H1 (cell line): ENCODE results near the gene JPT1. TPM values are rescaled to one million over a fixed set of nuclear protein-coding genes. Genes with fewer than 3 reads are reported as not detected.

ENCODE experiments used
- CTCF ChIA-PET: fragments of 300-600 bp; sonication (Branson Sonifier 250); formaldehyde crosslinking; loops from one replicate; lab custom pipeline; 2021; ENCODE audit not compliant: partially characterized antibody; lab: Charles Lee
- POLR2A ChIA-PET: fragments of 300-600 bp; sonication (Branson Sonifier 250); formaldehyde crosslinking; loops from one replicate; lab custom pipeline; 2021; ENCODE audit warnings: inconsistent platforms; ENCODE audit not compliant: partially characterized antibody; lab: Charles Lee
- DNase-seq, 2 experiments: peaks; one replicate each; pipeline versions ENCODE4 v3.0.0 to v3.0.0-alpha.2; 2010 to 2022; ENCODE audit warnings: low spot score in 2 of 2, low read depth in 1 of 2, mixed read lengths in 1 of 2
- FAIRE-seq: peaks from 2 replicates; lab custom pipeline; 2011; peaks lifted over from hg19 to GRCh38; lab: Jason Lieb, UNC
- H2AFZ ChIP-seq: 2 replicates; pipeline ENCODE4 v1.8.1; 2012; ENCODE audit warnings: low read length, inconsistent platforms
- H2AK5ac ChIP-seq: 2 replicates; pipeline ENCODE4 v1.6.1; 2013; ENCODE audit warnings: low read depth, low read length
- H2BK120ac ChIP-seq: replicated peaks from 2 replicates; pipeline ENCODE3; 2013; ENCODE audit warnings: low read depth, low read length, inconsistent platforms
- H2BK12ac ChIP-seq: 2 replicates; pipeline ENCODE4 v1.6.1; 2013; ENCODE audit warnings: low read depth, low read length
- H2BK15ac ChIP-seq: 2 replicates; pipeline ENCODE4 v1.6.1; 2013; ENCODE audit warnings: low read length
- H2BK20ac ChIP-seq: 2 replicates; pipeline ENCODE4 v1.6.1; 2013; ENCODE audit warnings: low read length
- H2BK5ac ChIP-seq: 2 replicates; pipeline ENCODE4 v1.6.1; 2013; ENCODE audit warnings: low read depth, low read length
- H3K14ac ChIP-seq: 2 replicates; pipeline ENCODE4 v1.6.1; 2013; ENCODE audit warnings: inconsistent platforms; ENCODE audit not compliant: insufficient read length
- H3K18ac ChIP-seq: 2 replicates; pipeline ENCODE4 v1.6.1; 2013; ENCODE audit warnings: low read length; ENCODE audit errors: extremely low read depth
- H3K23ac ChIP-seq: 2 replicates; pipeline ENCODE4 v1.6.1; 2013; ENCODE audit warnings: inconsistent platforms; ENCODE audit not compliant: insufficient read length
- H3K23me2 ChIP-seq: 2 replicates; pipeline ENCODE4 v1.6.1; 2013; ENCODE audit warnings: low read depth, low read length
- H3K27ac ChIP-seq: 2 replicates; pipeline ENCODE4 v1.6.1; 2011; ENCODE audit warnings: low read depth, low read length, inconsistent platforms
- H3K27me3 ChIP-seq, 4 experiments: replicated peaks in 1 of 4; 1 replicate in 1 of 4; 2 replicates in 3 of 4; pipeline versions ENCODE4 v1.6.1 to v1.8.1; 2011 to 2013; ENCODE audit warnings: low read length in 3 of 4, mild to moderate bottlenecking in 3 of 4, inconsistent platforms in 2 of 4, mixed read lengths in 2 of 4, moderate library complexity in 1 of 4; ENCODE audit not compliant: control insufficient read depth in 3 of 4, insufficient read depth in 3 of 4; ENCODE audit errors: extremely low read depth in 1 of 4
- H3K36me3 ChIP-seq, 4 experiments: 2 replicates each; pipeline versions ENCODE4 v1.6.1 to v1.8.1; 2011 to 2013; ENCODE audit warnings: mild to moderate bottlenecking in 4 of 4, low read length in 3 of 4, moderate library complexity in 2 of 4, control low read depth in 1 of 4, inconsistent platforms in 1 of 4; ENCODE audit not compliant: insufficient read depth in 4 of 4, control insufficient read depth in 2 of 4
- H3K4ac ChIP-seq: replicated peaks from 2 replicates; pipeline ENCODE3; 2013; ENCODE audit warnings: low read length, low read depth, mixed read lengths, inconsistent platforms; ENCODE audit not compliant: insufficient read length
- H3K4me1 ChIP-seq, 4 experiments: replicated peaks in 1 of 4; 1 replicate in 1 of 4; 2 replicates in 3 of 4; pipeline versions ENCODE4 v1.6.1 to v1.8.1; 2011 to 2013; ENCODE audit warnings: low read length in 3 of 4, inconsistent platforms in 2 of 4, mixed read lengths in 1 of 4; ENCODE audit not compliant: insufficient read depth in 4 of 4, control insufficient read depth in 3 of 4
- H3K4me2 ChIP-seq, 2 experiments: 2 replicates each; pipeline versions ENCODE4 v1.6.1 to v1.8.1; 2011 to 2013; ENCODE audit warnings: low read depth in 2 of 2, low read length in 2 of 2, control low read depth in 1 of 2, inconsistent platforms in 1 of 2, mild to moderate bottlenecking in 1 of 2; ENCODE audit not compliant: insufficient read depth in 1 of 2
- H3K4me3 ChIP-seq, 4 experiments: fragments of 200-600, 300-600 bp in 1 of 4; sonication (generic), shearing (Covaris generic), sonication (Bioruptor Twin) in 1 of 4; 2 replicates each; pipeline versions ENCODE4 v1.5.1 to v1.8.1; 2011 to 2016; ENCODE audit warnings: low read length in 4 of 4, low read depth in 3 of 4, control low read depth in 2 of 4, inconsistent platforms in 2 of 4, mild to moderate bottlenecking in 2 of 4, mixed read lengths in 1 of 4, moderate library complexity in 1 of 4; ENCODE audit not compliant: insufficient read depth in 2 of 4; ENCODE audit errors: extremely low read depth in 1 of 4
- H3K56ac ChIP-seq: replicated peaks from 2 replicates; pipeline ENCODE3; 2013; ENCODE audit warnings: low read depth, mild to moderate bottlenecking, mixed read lengths, low read length, inconsistent platforms; ENCODE audit not compliant: insufficient read length
- H3K79me1 ChIP-seq: 2 replicates; pipeline ENCODE4 v1.6.1; 2013; ENCODE audit warnings: low read depth, low read length, control low read depth
- H3K79me2 ChIP-seq, 2 experiments: 2 replicates each; pipeline versions ENCODE4 v1.6.1 to v1.8.1; 2012 to 2013; ENCODE audit warnings: low read length in 2 of 2, mild to moderate bottlenecking in 2 of 2, inconsistent platforms in 1 of 2; ENCODE audit not compliant: insufficient read depth in 2 of 2, control insufficient read depth in 1 of 2
- H3K9ac ChIP-seq, 4 experiments: replicated peaks in 1 of 4; 1 replicate in 1 of 4; 2 replicates in 3 of 4; pipeline versions ENCODE4 v1.6.1 to v1.8.1; 2011 to 2013; ENCODE audit warnings: low read depth in 3 of 4, low read length in 3 of 4, control low read depth in 2 of 4, mild to moderate bottlenecking in 2 of 4, moderate library complexity in 2 of 4, inconsistent platforms in 1 of 4; ENCODE audit errors: extremely low read depth in 1 of 4
- H3K9me3 ChIP-seq, 2 experiments: 2 replicates each; pipeline versions ENCODE4 v1.6.1 to v1.8.1; 2012 to 2013; ENCODE audit warnings: mild to moderate bottlenecking in 2 of 2, moderate library complexity in 2 of 2, control low read depth in 1 of 2, inconsistent platforms in 1 of 2, low read depth in 1 of 2, low read length in 1 of 2, mixed read lengths in 1 of 2; ENCODE audit not compliant: insufficient read depth in 2 of 2
- H4K20me1 ChIP-seq, 2 experiments: replicated peaks in 1 of 2; 2 replicates each; pipeline versions ENCODE3 to v1.8.1; 2011 to 2013; ENCODE audit warnings: inconsistent platforms in 2 of 2, low read length in 2 of 2, mild to moderate bottlenecking in 1 of 2; ENCODE audit not compliant: insufficient read depth in 2 of 2, control insufficient read depth in 1 of 2
- H4K5ac ChIP-seq: 2 replicates; pipeline ENCODE4 v1.6.1; 2013; ENCODE audit warnings: low read length, low read depth, mixed read lengths, inconsistent platforms; ENCODE audit not compliant: insufficient read length
- H4K8ac ChIP-seq: 2 replicates; pipeline ENCODE4 v1.8.0; 2013; ENCODE audit warnings: mild to moderate bottlenecking, moderate library complexity, low read length, inconsistent platforms; ENCODE audit not compliant: insufficient read depth; ENCODE audit errors: extremely low read depth
- H4K91ac ChIP-seq: replicated peaks from 2 replicates; pipeline ENCODE3; 2013; ENCODE audit warnings: low read length, mixed read lengths, inconsistent platforms; ENCODE audit not compliant: insufficient read length
- BCL11A ChIP-seq, 2 experiments: IDR thresholded peaks; one replicate each; pipeline ENCODE4 v1.6.1; 2011; ENCODE audit warnings: low read depth in 2 of 2, low read length in 2 of 2, mild to moderate bottlenecking in 2 of 2
- CBX8 ChIP-seq: fragments of 300-800, 300-1000 bp; sonication (generic); IDR thresholded peaks from 2 replicates; pipeline ENCODE4 v1.7.1; 2016; ENCODE audit warnings: low read depth, low read length, borderline replicate concordance
- CEBPB ChIP-seq: IDR thresholded peaks from 2 replicates; pipeline ENCODE4 v1.6.1; 2012; ENCODE audit warnings: low read depth, low read length
- GTF2F1 ChIP-seq: IDR thresholded peaks from 2 replicates; pipeline ENCODE4 v1.6.1; 2012; ENCODE audit warnings: low read depth, low read length, improper control_type of control experiment, borderline replicate concordance
- NRF1 ChIP-seq: IDR thresholded peaks from 2 replicates; pipeline ENCODE4 v1.6.1; 2011; ENCODE audit warnings: mild to moderate bottlenecking, low read depth, low read length, improper control_type of control experiment
- POLR2AphosphoS5 ChIP-seq: IDR thresholded peaks from 2 replicates; pipeline ENCODE4 v1.6.1; 2011; ENCODE audit warnings: low read depth, low read length
- SAP30 ChIP-seq: fragments of 300-600 bp; sonication (generic); IDR thresholded peaks from 2 replicates; pipeline ENCODE4 v1.7.1; 2012; ENCODE audit warnings: low read length, moderate library complexity, mild to moderate bottlenecking, inconsistent platforms; ENCODE audit not compliant: insufficient read depth, insufficient replicate concordance
- SIX5 ChIP-seq: IDR thresholded peaks from 2 replicates; pipeline ENCODE4 v1.6.1; 2011; ENCODE audit warnings: mild to moderate bottlenecking, low read depth, low read length
- SP1 ChIP-seq: IDR thresholded peaks from 2 replicates; pipeline ENCODE4 v1.6.1; 2011; ENCODE audit warnings: low read depth, low read length
- SP2 ChIP-seq: IDR thresholded peaks from 2 replicates; pipeline ENCODE4 v1.6.1; 2012; ENCODE audit warnings: mild to moderate bottlenecking, low read length, inconsistent platforms
- SRF ChIP-seq: IDR thresholded peaks from 2 replicates; pipeline ENCODE4 v1.6.1; 2011; ENCODE audit warnings: mild to moderate bottlenecking, low read depth, low read length, moderate library complexity
- YY1 ChIP-seq: IDR thresholded peaks from 2 replicates; pipeline ENCODE4 v1.6.1; 2011; ENCODE audit warnings: low read depth, mild to moderate bottlenecking, low read length
- WGBS, 2 experiments: shearing (Covaris generic) in 1 of 2; methylation state at CpG; one replicate each; pipeline versions ENCODE4 v1.1.6 to v1.1.7; 2013 to 2015; ENCODE audit warnings: low lambda C conversion rate in 2 of 2, mixed read lengths in 2 of 2, inconsistent platforms in 1 of 2, low coverage in 1 of 2, missing lambda C conversion rate in 1 of 2; ENCODE audit not compliant: insufficient replicate concordance in 2 of 2, insufficient coverage in 1 of 2, insufficient read length in 1 of 2; ENCODE audit errors: extremely low coverage in 1 of 2, missing lambda C conversion rate in 1 of 2; 5-methylcytosine and 5-hydroxymethylcytosine counted together
- polyA plus RNA-seq, 7 experiments: library from polyadenylated mRNA; depleted of rRNA in 3 of 7; stranded (reverse) in 5 of 7; unstranded in 2 of 7; fragments of >200 nt in 5 of 7; fragments of 200-250 nt in 2 of 7; gene quantifications; 1 replicate in 5 of 7; 2 replicates in 1 of 7; 4 replicates in 1 of 7; pipeline versions ENCODE4 v1.2.1 to v1.2.3, GENCODE V29; 2011 to 2013; ENCODE audit warnings: missing spikeins in 2 of 7, mixed read lengths in 2 of 7
- total RNA-seq: library from RNA; stranded (reverse); fragmentation: NEBNext Ultra II Directional; extraction: Animal tissue kit (Norgen Biotek cat#: 25700); gene quantifications from 2 replicates; pipeline ENCODE4 v1.2.1, GENCODE V29; 2021
- TF ChIP-seq, protein P1 (sequence below): IDR thresholded peaks from 2 replicates; pipeline ENCODE4 v1.6.1; 2012; ENCODE audit warnings: inconsistent platforms

Gene JPT1
- total and polyA plus RNA-seq, 2 of the 8 experiments (the other 6 are each of a cell fraction or from before 2014, with no cell fraction given), result 154 to 369 TPM

DNA sequence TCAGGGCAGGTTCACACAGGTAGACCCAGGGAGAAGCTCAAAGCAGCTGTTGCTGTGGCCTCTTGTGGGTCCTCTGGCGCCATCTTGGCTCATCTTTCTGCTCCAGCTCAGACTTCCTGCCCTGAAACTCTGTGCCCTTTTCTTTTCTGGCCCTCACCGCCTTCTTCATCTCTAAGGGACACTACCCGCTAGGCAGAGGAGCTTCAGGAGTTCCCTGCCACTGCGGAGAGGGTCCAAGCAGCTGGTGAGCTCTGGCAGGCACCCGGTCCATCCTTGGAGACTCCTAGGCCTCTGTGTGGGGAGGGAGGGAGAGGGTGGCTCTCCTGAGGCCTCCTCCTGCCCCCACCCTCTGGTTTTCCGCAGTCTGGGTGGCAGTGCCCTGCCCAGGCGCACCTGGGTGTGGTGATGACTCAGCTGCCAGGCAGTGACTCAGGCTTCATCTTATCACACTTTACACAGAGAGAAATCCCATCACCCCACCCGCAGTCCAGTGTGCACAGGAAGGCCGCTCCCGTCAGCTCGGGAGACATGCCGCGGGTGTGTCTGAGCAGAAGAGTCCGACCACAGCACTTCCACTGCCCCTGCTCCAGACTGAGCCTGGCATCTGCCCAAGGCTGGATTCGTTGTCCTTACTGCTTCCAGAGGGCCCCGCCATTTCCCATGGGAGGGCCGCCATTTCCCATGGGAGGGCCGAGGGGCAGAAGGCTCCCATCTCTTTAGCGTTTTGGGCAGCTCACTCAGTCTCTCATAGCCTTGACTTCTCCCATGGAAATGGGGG, 30.1 kb downstream of the JPT1 start:
- no peak overlapping the region for H3K14ac ChIP-seq
- H3K27ac ChIP-seq, result no peak overlapping the region; the same call in 1 of the 2 replicates
- H2BK15ac ChIP-seq, result no peak overlapping the region
- H2BK12ac ChIP-seq, result no peak overlapping the region
- H2AK5ac ChIP-seq, result no peak overlapping the region
- no peaks in the 10 kb centered on the region for H3K23me2 ChIP-seq
- H3K36me3 ChIP-seq, result peaks cover 0 to 4% (median 4%) of the 10 kb centered on the region in 4 experiments; a peak in 4 of 8 replicates
- ChIA-PET POLR2A (interaction anchor here (0.7 to 13.9 kb wide), 12 partner anchors 7 to 125 kb away, joined by 3 to 134 read pairs (median 4); partner anchors contain the start of genes ARMC7 and JPT1), CTCF (interaction anchor here (0.5 to 12.9 kb wide), 14 partner anchors 8 to 147 kb away, joined by 3 to 239 read pairs (median 4); partner anchors contain the start of genes ARMC7, JPT1, MIF4GD and NT5C)
- peaks cover 0 to 2% of the 10 kb centered on the region in 2 experiments; a peak in 1 of 4 replicates for H3K79me2 ChIP-seq
- no peak overlapping the region for H2AFZ ChIP-seq
- H3K4me3 ChIP-seq, result no peak overlapping the region
- H3K4me2 ChIP-seq, result no peak overlapping the region
- H3K18ac ChIP-seq, result no peak overlapping the region
- H3K4me1 ChIP-seq, result peaks cover 0 to 2% (median under 1%) of the 10 kb centered on the region in 4 experiments; a peak in 1 of 7 replicates
- H2BK20ac ChIP-seq, result no peak overlapping the region
- H3K4ac ChIP-seq, result no peak overlapping the region
- 95% methylated on average over 19 of the region's 19 CpGs; no CpG with 5 or more reads in 1 of the 2 experiments for WGBS, 2 experiments
- H3K27me3 ChIP-seq, result no peaks in the 10 kb centered on the region; a peak in 1 of 7 replicates
- no peak overlapping the region for H3K9ac ChIP-seq
- H4K5ac ChIP-seq, result no peak overlapping the region
- H3K56ac ChIP-seq, result no peak overlapping the region
- no peak overlapping the region for H4K91ac ChIP-seq
- FAIRE-seq (no peak), DNase-seq (no peak)
- no peaks in the 10 kb centered on the region; the same call in 1 of the 2 replicates for H3K79me1 ChIP-seq
- H2BK5ac ChIP-seq, result no peak overlapping the region
- no peaks in the 10 kb centered on the region for H3K9me3 ChIP-seq
- no peak overlapping the region for H2BK120ac ChIP-seq
- no peak overlapping the region; the same call in 1 of the 2 replicates for H4K8ac ChIP-seq
- no peak overlapping the region for H3K23ac ChIP-seq
- peaks cover 0 to 3% of the 10 kb centered on the region in 2 experiments for H4K20me1 ChIP-seq
- no peak for TF ChIP-seq SIX5
- TF ChIP-seq CBX8, result no peak
- TF ChIP-seq, protein P1, sequence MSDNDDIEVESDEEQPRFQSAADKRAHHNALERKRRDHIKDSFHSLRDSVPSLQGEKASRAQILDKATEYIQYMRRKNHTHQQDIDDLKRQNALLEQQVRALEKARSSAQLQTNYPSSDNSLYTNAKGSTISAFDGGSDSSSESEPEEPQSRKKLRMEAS, result no peak
- TF ChIP-seq SP2, result no peak
- no peak for TF ChIP-seq NRF1
- no peak for TF ChIP-seq SRF
- TF ChIP-seq SAP30, result no peak
- no peak for TF ChIP-seq YY1
- TF ChIP-seq GTF2F1, result no peak
- no peak for TF ChIP-seq BCL11A (IDR thresholded peaks at IDR 0.05; ENCODE audit: low read depth in 2 of 2, low read length in 2 of 2)
- TF ChIP-seq CEBPB, result no peak
- no peak for TF ChIP-seq POLR2AphosphoS5
- TF ChIP-seq SP1, result no peak
